Gastrocnemius medialis (tissue), 4 donors: ENCODE measurements around the gene PRKD3.
"Not testable (repeated sequence)": the region's sequence is repeated elsewhere in the genome, so short reads cannot be mapped to it uniquely, and the experiment has no call there.

ENCODE experiments used
- POLR2A ChIP-seq, 2 donors: fragments of 450-650 bp; IDR thresholded peaks; one replicate each; pipeline ENCODE4 v1.6.1; 2017; ENCODE audit warnings: antibody characterized with exemption in 2 of 2, mild to moderate bottlenecking in 2 of 2, moderate library complexity in 2 of 2
- TF ChIP-seq, protein P1 (sequence below), 5 experiments: fragments of 450-650 bp in 3 of 5; fragments of 200-600 bp in 2 of 5; sonication (generic) in 2 of 5; IDR thresholded peaks in 4 of 5; conservative IDR thresholded peaks in 1 of 5; 1 replicate in 4 of 5; 2 replicates in 1 of 5; pipeline ENCODE4 v1.5.1; 2016 to 2019; ENCODE audit warnings: antibody characterized with exemption in 5 of 5, mild to moderate bottlenecking in 3 of 5, moderate library complexity in 3 of 5

DNA sequence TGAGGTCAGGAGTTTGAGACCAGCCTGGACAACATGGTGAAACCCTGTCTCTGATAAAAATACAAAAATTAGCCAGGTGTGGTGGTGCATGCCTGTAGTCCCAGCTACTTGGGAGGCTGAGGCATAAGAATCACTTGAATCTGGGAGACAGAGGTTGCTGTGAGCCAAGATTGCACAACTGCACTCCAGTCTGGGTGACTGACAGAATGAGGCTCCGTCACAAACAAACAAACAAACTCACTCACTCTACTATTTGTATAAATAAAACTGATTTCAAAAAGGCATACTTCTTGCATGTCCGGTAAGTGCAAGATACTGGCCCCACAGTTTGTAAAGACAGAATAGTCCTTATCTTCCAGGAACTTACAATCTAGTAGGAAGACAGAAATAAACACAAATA is 29.8 kb downstream of the PRKD3 start:
- TF ChIP-seq, protein P1, sequence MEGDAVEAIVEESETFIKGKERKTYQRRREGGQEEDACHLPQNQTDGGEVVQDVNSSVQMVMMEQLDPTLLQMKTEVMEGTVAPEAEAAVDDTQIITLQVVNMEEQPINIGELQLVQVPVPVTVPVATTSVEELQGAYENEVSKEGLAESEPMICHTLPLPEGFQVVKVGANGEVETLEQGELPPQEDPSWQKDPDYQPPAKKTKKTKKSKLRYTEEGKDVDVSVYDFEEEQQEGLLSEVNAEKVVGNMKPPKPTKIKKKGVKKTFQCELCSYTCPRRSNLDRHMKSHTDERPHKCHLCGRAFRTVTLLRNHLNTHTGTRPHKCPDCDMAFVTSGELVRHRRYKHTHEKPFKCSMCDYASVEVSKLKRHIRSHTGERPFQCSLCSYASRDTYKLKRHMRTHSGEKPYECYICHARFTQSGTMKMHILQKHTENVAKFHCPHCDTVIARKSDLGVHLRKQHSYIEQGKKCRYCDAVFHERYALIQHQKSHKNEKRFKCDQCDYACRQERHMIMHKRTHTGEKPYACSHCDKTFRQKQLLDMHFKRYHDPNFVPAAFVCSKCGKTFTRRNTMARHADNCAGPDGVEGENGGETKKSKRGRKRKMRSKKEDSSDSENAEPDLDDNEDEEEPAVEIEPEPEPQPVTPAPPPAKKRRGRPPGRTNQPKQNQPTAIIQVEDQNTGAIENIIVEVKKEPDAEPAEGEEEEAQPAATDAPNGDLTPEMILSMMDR (IDR thresholded peaks at IDR 0.05 in 4 of 5, conservative IDR thresholded peaks at IDR 0.05 in 1 of 5), result not testable (repeated sequence)
- not testable (repeated sequence) for TF ChIP-seq POLR2A (IDR thresholded peaks at IDR 0.05)
